Calu3 (cell line): ENCODE data around the gene PRDM12. TPM values are rescaled to one million over a fixed set of nuclear protein-coding genes. Genes with fewer than 3 reads are reported as not detected.

Experiments
- BruUV-seq: library from RNA; stranded (reverse); fragments of 400-500 nt; replicated peaks from 2 replicates; lab custom pipeline; 2021; lab: Mats Ljungman, UMichigan
- CTCF ChIA-PET: fragments of 300-600 bp; sonication (Branson Sonifier 250); formaldehyde crosslinking; loops from one replicate; lab custom pipeline; 2022; ENCODE audit warnings: antibody characterized with exemption; lab: Charles Lee
- DNase-seq: peaks from one replicate; pipeline ENCODE4 v3.0.0; 2022
- H3K27ac Mint-ChIP-seq: one replicate; pipeline ENCODE4 v1.8.0; 2022; ENCODE audit warnings: mixed read lengths; ENCODE audit not compliant: unreplicated experiment
- H3K27me3 Mint-ChIP-seq: one replicate; pipeline ENCODE4 v1.8.0; 2022; ENCODE audit warnings: mixed read lengths; ENCODE audit not compliant: unreplicated experiment
- H3K36me3 Mint-ChIP-seq: one replicate; pipeline ENCODE4 v1.8.0; 2022; ENCODE audit warnings: mild to moderate bottlenecking, moderate library complexity, mixed read lengths; ENCODE audit not compliant: insufficient read depth, unreplicated experiment
- H3K4me1 Mint-ChIP-seq: one replicate; pipeline ENCODE4 v1.8.0; 2022; ENCODE audit warnings: mild to moderate bottlenecking, low read depth, mixed read lengths; ENCODE audit not compliant: unreplicated experiment
- H3K4me3 Mint-ChIP-seq: one replicate; pipeline ENCODE4 v1.8.0; 2022; ENCODE audit warnings: mild to moderate bottlenecking, low read depth, moderate library complexity, mixed read lengths; ENCODE audit not compliant: unreplicated experiment
- H3K9me3 Mint-ChIP-seq: one replicate; pipeline ENCODE4 v1.8.0; 2022; ENCODE audit warnings: low read depth, mixed read lengths; ENCODE audit not compliant: unreplicated experiment
- CTCF ChIP-seq: fragments of 200-600 bp; IDR thresholded peaks from one replicate; pipeline ENCODE4 v1.8.0; 2022; ENCODE audit warnings: antibody characterized with exemption; ENCODE audit not compliant: unreplicated experiment
- intact Hi-C: fragments of 100-400 bp; cut with micrococcal nuclease; formaldehyde crosslinking; loops from one replicate; pipeline ENCODE4 v1.10.0; 2022; ENCODE audit not compliant: unreplicated experiment
- microRNA-seq: library from miRNA; unstranded; fragments of <30 nt; microRNA quantifications from one replicate; pipeline ENCODE4 v1.2.0, GENCODE V29; 2022
- total RNA-seq: library from RNA; stranded (reverse); gene quantifications from 2 replicates; pipeline ENCODE4 v1.2.3, GENCODE V29; 2022

PRDM12 gene
- total RNA-seq, 1 experiment from 2014 or later = not detected

DNA sequence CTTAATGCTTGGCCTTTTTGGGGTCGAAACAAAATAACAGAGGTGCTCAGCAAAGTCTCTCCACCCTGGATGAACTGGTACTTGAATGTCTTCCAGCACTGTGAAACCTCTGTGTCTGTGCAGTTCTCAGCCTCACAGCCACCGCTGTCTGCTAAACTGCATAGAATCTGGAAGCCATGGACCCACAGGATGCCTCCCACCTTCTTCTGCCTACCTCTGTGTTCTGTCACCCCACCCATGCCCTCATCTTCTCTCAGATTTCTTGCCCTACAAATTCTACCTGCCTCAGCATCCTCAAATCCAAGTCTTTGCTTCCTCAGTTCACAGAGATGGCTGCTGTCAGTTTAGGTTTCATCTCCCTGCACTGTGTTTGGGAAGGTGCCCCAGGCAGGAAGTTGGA is 64.8 kb downstream of the PRDM12 start:
- Mint-ChIP-seq H3K27ac (peak overlapping the region; percentile 72), H3K4me1 (peaks cover 34% of the 10 kb centered on the region), H3K4me3 (peak overlapping the region; percentile 43), H3K36me3 (peaks cover 8% of the 10 kb centered on the region), H3K27me3 (no peaks in the 10 kb centered on the region), H3K9me3 (no peaks in the 10 kb centered on the region)
- TF ChIP-seq CTCF = no peak
- CTCF ChIA-PET = no interaction called here
- DNase-seq = no peak
- intact Hi-C loops = no loop called here
- no TSS peak for BruUV-seq

GRCh38 chr9:130731355-130731754 is 67.0 kb downstream of the PRDM12 start:
- TF ChIP-seq CTCF = no peak
- Mint-ChIP-seq H3K4me1 (peaks cover 34% of the 10 kb centered on the region), H3K27ac (peak overlapping the region; percentile 3), H3K4me3 (no peak overlapping the region), H3K36me3 (peaks cover 8% of the 10 kb centered on the region), H3K9me3 (no peaks in the 10 kb centered on the region), H3K27me3 (no peaks in the 10 kb centered on the region)
- BruUV-seq = no TSS peak
- DNase-seq = no peak
- CTCF ChIA-PET = no interaction called here
- intact Hi-C loops = loop anchor here (10.0 kb wide), 1 partner anchor 103 kb away; the partner anchor contains the start of gene ABL1

GRCh38 chr9:130732136-130732535 is 67.7 kb downstream of the PRDM12 start:
- no peaks in the 10 kb centered on the region for H3K27me3 Mint-ChIP-seq
- H3K9me3 Mint-ChIP-seq = no peaks in the 10 kb centered on the region
- intact Hi-C loops = loop anchor here (10.0 kb wide), 1 partner anchor 103 kb away; the partner anchor contains the start of gene ABL1
- no TSS peak for BruUV-seq
- no peak overlapping the region for H3K4me3 Mint-ChIP-seq
- TF ChIP-seq CTCF = no peak
- H3K4me1 Mint-ChIP-seq = peaks cover 34% of the 10 kb centered on the region
- DNase-seq = no peak
- CTCF ChIA-PET = interaction anchor here (0.6 to 1.1 kb wide), 4 partner anchors 12 to 333 kb away, joined by 3 read pairs; no protein-coding TSS in a partner anchor
- H3K36me3 Mint-ChIP-seq = peaks cover 8% of the 10 kb centered on the region
- peak overlapping the region; percentile 3 for H3K27ac Mint-ChIP-seq

Small RNAs within 50 kb of the gene (microRNA-seq; reads per million reads assigned to microRNA genes)
- gene MIR6856 = not detected

Other genes starting within 250 kb of the PRDM12 start
- 40.3 and 78.9 TPM in 2 replicates for gene ASS1, start 219.6 kb upstream of the PRDM12 start, total RNA-seq
- gene FUBP3, start 85.0 kb upstream of the PRDM12 start, total RNA-seq = 46.7 and 51.0 TPM in 2 replicates
- 42.9 and 43.0 TPM in 2 replicates for gene EXOSC2, start 29.2 kb downstream of the PRDM12 start, total RNA-seq
- gene ABL1, start 170.7 kb downstream of the PRDM12 start, total RNA-seq = 29.6 and 30.0 TPM in 2 replicates
- not detected in 2 replicates for gene QRFP, start 232.2 kb downstream of the PRDM12 start, total RNA-seq